HCT116 (cell line): Measurements from ENCODE around the gene CCDC61. TPM values are rescaled to one million over a fixed set of nuclear protein-coding genes. Genes with fewer than 3 reads are reported as not detected.

Source experiments
- ATAC-seq: fragments of 200-7000 bp; cut with Tn5 transposase; 2 replicates; pipeline ENCODE4 v1.9.1; 2020; ENCODE audit warnings: mild to moderate bottlenecking, moderate library complexity
- BruUV-seq: library from RNA; stranded (reverse); fragments of 400-500 nt; replicated peaks from 2 replicates; lab custom pipeline; 2021; lab: Mats Ljungman, UMichigan
- CTCF ChIA-PET: fragments of 300-600 bp; sonication (Branson Sonifier 250); formaldehyde crosslinking; loops from one replicate; lab custom pipeline; 2021; ENCODE audit warnings: antibody characterized with exemption; lab: Charles Lee
- POLR2A ChIA-PET: fragments of 300-600, 350-600 bp; sonication (Branson Sonifier 250); formaldehyde crosslinking; loops from one replicate; lab custom pipeline; 2021; ENCODE audit warnings: antibody characterized with exemption; lab: Charles Lee
- RAD21 ChIA-PET, 2 experiments: fragments of 300-600 bp; sonication (Branson Sonifier 250); formaldehyde crosslinking; loops; one replicate each; lab custom pipeline; 2023; ENCODE audit warnings: low total read pairs in 2 of 2; ENCODE audit not compliant: uncharacterized antibody in 2 of 2, unreplicated experiment in 2 of 2, low non-redundant PET in 1 of 2; lab: Charles Lee
- DNase-seq: peaks from one replicate; pipeline ENCODE4 v3.0.0-alpha.2; 2010; ENCODE audit warnings: low read depth, low spot score
- H2AFZ ChIP-seq: fragments of 200-600 bp; shearing (Covaris generic), sonication (generic); 2 replicates; pipeline ENCODE4 v1.6.1; 2017; ENCODE audit warnings: low read depth, mixed run types, mixed read lengths, antibody characterized with exemption, low read length; ENCODE audit not compliant: poor library complexity, severe bottlenecking
- H3K27ac ChIP-seq: 2 replicates; pipeline ENCODE4 v1.5.1; 2012; ENCODE audit warnings: low read depth, low read length
- H3K27me3 ChIP-seq: fragments of 200-600 bp; sonication (generic); 2 replicates; pipeline ENCODE4 v1.6.1; 2016; ENCODE audit warnings: mixed run types, low read length, mixed read lengths; ENCODE audit not compliant: insufficient read depth
- H3K36me3 ChIP-seq, 2 experiments: fragments of 200-500 bp in 1 of 2; fragments of 200-600 bp in 1 of 2; sonication (Bioruptor generic) in 1 of 2; sonication (generic) in 1 of 2; 2 replicates each; pipeline versions ENCODE4 v1.5.1 to v1.6.1; 2014 to 2016; ENCODE audit warnings: low read length in 2 of 2, inconsistent platforms in 1 of 2, mixed read lengths in 1 of 2, mixed run types in 1 of 2; ENCODE audit not compliant: insufficient read depth in 2 of 2, control insufficient read depth in 1 of 2
- H3K4me1 ChIP-seq, 2 experiments: fragments of 200-600 bp in 1 of 2; sonication (generic) in 1 of 2; 2 replicates each; pipeline versions ENCODE4 v1.5.1 to v1.6.1; 2012 to 2017; ENCODE audit warnings: low read length in 2 of 2, inconsistent platforms in 1 of 2, mild to moderate bottlenecking in 1 of 2, mixed read lengths in 1 of 2, mixed run types in 1 of 2, moderate library complexity in 1 of 2; ENCODE audit not compliant: insufficient read depth in 2 of 2, control insufficient read depth in 1 of 2
- H3K4me2 ChIP-seq: fragments of 200-600 bp; sonication (generic); 2 replicates; pipeline ENCODE4 v1.6.1; 2017; ENCODE audit warnings: mixed run types, low read length, mixed read lengths
- H3K4me3 ChIP-seq, 2 experiments: fragments of 200-600 bp in 1 of 2; sonication (generic) in 1 of 2; replicated peaks in 1 of 2; 2 replicates each; pipeline ENCODE4 v1.5.1; 2011 to 2016; ENCODE audit warnings: low read length in 2 of 2, control low read depth in 1 of 2, low read depth in 1 of 2, mild to moderate bottlenecking in 1 of 2, mixed read lengths in 1 of 2, mixed run types in 1 of 2
- H3K79me2 ChIP-seq: fragments of 200-600 bp; sonication (generic); 2 replicates; pipeline ENCODE4 v1.6.1; 2017; ENCODE audit warnings: mild to moderate bottlenecking, mixed run types, low read length, moderate library complexity, mixed read lengths; ENCODE audit not compliant: insufficient read depth
- H3K9ac ChIP-seq: fragments of 200-600 bp; sonication (generic); 2 replicates; pipeline ENCODE4 v1.6.1; 2016; ENCODE audit warnings: low read length, mixed read lengths
- H3K9me2 ChIP-seq: fragments of 200-600 bp; sonication (generic), shearing (Covaris generic); 2 replicates; pipeline ENCODE4 v1.6.1; 2017; ENCODE audit warnings: mixed run types, mild to moderate bottlenecking, moderate library complexity; ENCODE audit not compliant: insufficient read depth
- H3K9me3 ChIP-seq, 2 experiments: fragments of 200-500 bp in 1 of 2; fragments of 200-600 bp in 1 of 2; sonication (Bioruptor generic) in 1 of 2; sonication (generic) in 1 of 2; 2 replicates each; pipeline ENCODE4 v1.6.1; 2014 to 2017; ENCODE audit warnings: low read length in 2 of 2, mixed read lengths in 2 of 2, inconsistent platforms in 1 of 2, low read depth in 1 of 2, mild to moderate bottlenecking in 1 of 2, mixed run types in 1 of 2, moderate library complexity in 1 of 2; ENCODE audit not compliant: control insufficient read depth in 1 of 2, insufficient read depth in 1 of 2
- H4K20me1 ChIP-seq: fragments of 200-600 bp; sonication (generic), shearing (Covaris generic); 2 replicates; pipeline ENCODE4 v1.6.1; 2017; ENCODE audit warnings: mixed run types, mild to moderate bottlenecking, moderate library complexity; ENCODE audit not compliant: insufficient read depth
- CEBPB ChIP-seq: IDR thresholded peaks from 2 replicates; pipeline ENCODE4 v1.6.1; 2012; ENCODE audit warnings: low read depth
- EGR1 ChIP-seq: IDR thresholded peaks from 2 replicates; pipeline ENCODE4 v1.6.1; 2012; ENCODE audit warnings: low read depth
- ELF1 ChIP-seq: IDR thresholded peaks from 2 replicates; pipeline ENCODE4 v1.6.1; 2012; ENCODE audit warnings: low read depth, borderline replicate concordance
- EZH2phosphoT487 ChIP-seq: fragments of 200-600 bp; IDR thresholded peaks from 2 replicates; pipeline ENCODE4 v1.6.1; 2018; ENCODE audit warnings: antibody characterized with exemption, borderline replicate concordance
- FOSL1 ChIP-seq: IDR thresholded peaks from 2 replicates; pipeline ENCODE4 v1.6.1; 2012; ENCODE audit warnings: low read depth
- JUND ChIP-seq: IDR thresholded peaks from 2 replicates; pipeline ENCODE4 v1.6.1; 2012
- MAX ChIP-seq: IDR thresholded peaks from 2 replicates; pipeline ENCODE4 v1.6.1; 2012
- POLR2AphosphoS5 ChIP-seq: IDR thresholded peaks from 2 replicates; pipeline ENCODE4 v1.6.1; 2011; ENCODE audit warnings: mild to moderate bottlenecking, low read depth, low read length, moderate library complexity
- RAD21 ChIP-seq: IDR thresholded peaks from 2 replicates; pipeline ENCODE4 v1.6.1; 2012; ENCODE audit warnings: low read depth, mild to moderate bottlenecking
- REST ChIP-seq: IDR thresholded peaks from 2 replicates; pipeline ENCODE4 v1.6.1; 2012; ENCODE audit warnings: low read depth
- SIN3A ChIP-seq: IDR thresholded peaks from 2 replicates; pipeline ENCODE4 v1.6.1; 2012; ENCODE audit warnings: low read depth
- SRF ChIP-seq: IDR thresholded peaks from 2 replicates; pipeline ENCODE4 v1.6.1; 2012; ENCODE audit warnings: low read depth
- TCF7L2 ChIP-seq: IDR thresholded peaks from 2 replicates; pipeline ENCODE4 v1.7.0; 2011; ENCODE audit warnings: borderline replicate concordance, inconsistent platforms; ENCODE audit not compliant: insufficient read depth, insufficient read length; ENCODE audit errors: extremely low read depth
- YY1 ChIP-seq: IDR thresholded peaks from 2 replicates; pipeline ENCODE4 v1.6.1; 2011; ENCODE audit warnings: low read length, low read depth, moderate library complexity, mild to moderate bottlenecking; ENCODE audit not compliant: insufficient replicate concordance; ENCODE audit errors: extremely low read depth
- ZBTB33 ChIP-seq: IDR thresholded peaks from 2 replicates; pipeline ENCODE4 v1.6.1; 2011; ENCODE audit warnings: mild to moderate bottlenecking, low read length, moderate library complexity; ENCODE audit not compliant: insufficient replicate concordance; ENCODE audit errors: extremely low read depth
- ZFX ChIP-seq: fragments of 450-650 bp; IDR thresholded peaks from 2 replicates; pipeline ENCODE4 v1.6.1; 2017
- ZNF274 ChIP-seq: fragments of 200-500 bp; sonication (Bioruptor generic); IDR thresholded peaks from 2 replicates; pipeline ENCODE4 v1.6.1; 2014; ENCODE audit warnings: mild to moderate bottlenecking, low read depth, low read length, inconsistent platforms
- intact Hi-C: fragments of 100-400 bp; cut with micrococcal nuclease; formaldehyde crosslinking; loops from 2 replicates; pipeline ENCODE4 v1.10.0; 2022
- total RNA-seq: library from RNA; stranded (reverse); gene quantifications from one replicate; pipeline ENCODE4 v1.2.1, GENCODE V29; 2021; ENCODE audit not compliant: unreplicated experiment
- TF ChIP-seq, protein P1 (sequence below): IDR thresholded peaks from 2 replicates; pipeline ENCODE4 v1.6.1; 2012
- TF ChIP-seq, protein P2 (sequence below), 3 experiments: fragments of 200-600 bp in 1 of 3; sonication (generic) in 1 of 3; IDR thresholded peaks in 2 of 3; conservative IDR thresholded peaks in 1 of 3; 2 replicates each; pipeline ENCODE4 v1.5.1; 2012 to 2017; ENCODE audit warnings: low read depth in 2 of 3, low read length in 2 of 3, antibody characterized with exemption in 1 of 3, borderline replicate concordance in 1 of 3, control low read depth in 1 of 3, mild to moderate bottlenecking in 1 of 3, mixed read lengths in 1 of 3, mixed run types in 1 of 3, moderate library complexity in 1 of 3; ENCODE audit not compliant: insufficient read depth in 1 of 3

The CCDC61 gene
- total RNA-seq, 1 experiment from 2014 or later = 12.2 TPM

DNA sequence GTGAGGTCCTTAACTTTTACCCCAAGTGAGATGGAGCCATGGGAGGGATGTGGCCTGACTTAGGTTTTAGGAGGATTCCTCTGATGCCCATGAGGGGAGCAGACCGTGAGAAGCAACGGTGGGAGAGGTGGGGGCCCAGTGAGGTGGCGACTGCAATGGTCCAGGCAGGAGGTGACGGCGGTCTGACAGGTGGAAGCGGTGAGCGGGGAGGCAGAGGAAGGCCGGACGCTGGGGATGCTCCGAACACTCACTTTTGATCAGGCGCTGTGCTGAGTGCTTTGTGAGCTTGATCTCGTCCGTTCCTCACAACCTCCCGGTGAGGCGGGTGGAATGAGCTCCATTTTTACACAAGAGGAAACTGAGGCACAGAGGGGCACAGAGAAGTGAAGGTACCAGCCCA, 33.2 kb upstream of the CCDC61 start:
- Histone ChIP-seq H3K27me3 (peaks cover 6% of the 10 kb centered on the region; the same call in 1 of the 2 replicates), H3K4me2 (no peak overlapping the region), H3K4me1 (no peaks in the 10 kb centered on the region), H3K9me3 (no peaks in the 10 kb centered on the region), H4K20me1 (no peaks in the 10 kb centered on the region), H3K79me2 (no peaks in the 10 kb centered on the region), H3K27ac (no peak overlapping the region), H3K9me2 (no peaks in the 10 kb centered on the region), H3K36me3 (no peaks in the 10 kb centered on the region), H3K4me3 (no peak overlapping the region), H3K9ac (no peak overlapping the region), H2AFZ (no peak overlapping the region)
- ChIA-PET CTCF (no interaction called here), POLR2A (no interaction called here), RAD21 (no interaction called here)
- no peak for ATAC-seq
- intact Hi-C loops = no loop called here
- BruUV-seq = no TSS peak
- no peak for TF ChIP-seq TCF7L2
- no peak for TF ChIP-seq ZFX
- TF ChIP-seq FOSL1 = no peak
- TF ChIP-seq SIN3A = no peak
- TF ChIP-seq, protein P1, sequence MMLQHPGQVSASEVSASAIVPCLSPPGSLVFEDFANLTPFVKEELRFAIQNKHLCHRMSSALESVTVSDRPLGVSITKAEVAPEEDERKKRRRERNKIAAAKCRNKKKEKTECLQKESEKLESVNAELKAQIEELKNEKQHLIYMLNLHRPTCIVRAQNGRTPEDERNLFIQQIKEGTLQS = no peak
- TF ChIP-seq EGR1 = no peak
- no peak for TF ChIP-seq ELF1
- TF ChIP-seq RAD21 = no peak
- no peak for TF ChIP-seq MAX
- no peak for TF ChIP-seq EZH2phosphoT487
- no peak for TF ChIP-seq JUND
- no peak for TF ChIP-seq POLR2AphosphoS5
- no peak for TF ChIP-seq CEBPB
- no peak for TF ChIP-seq SRF
- no peak for TF ChIP-seq ZBTB33
- no peak for TF ChIP-seq ZNF274
- TF ChIP-seq, protein P2, sequence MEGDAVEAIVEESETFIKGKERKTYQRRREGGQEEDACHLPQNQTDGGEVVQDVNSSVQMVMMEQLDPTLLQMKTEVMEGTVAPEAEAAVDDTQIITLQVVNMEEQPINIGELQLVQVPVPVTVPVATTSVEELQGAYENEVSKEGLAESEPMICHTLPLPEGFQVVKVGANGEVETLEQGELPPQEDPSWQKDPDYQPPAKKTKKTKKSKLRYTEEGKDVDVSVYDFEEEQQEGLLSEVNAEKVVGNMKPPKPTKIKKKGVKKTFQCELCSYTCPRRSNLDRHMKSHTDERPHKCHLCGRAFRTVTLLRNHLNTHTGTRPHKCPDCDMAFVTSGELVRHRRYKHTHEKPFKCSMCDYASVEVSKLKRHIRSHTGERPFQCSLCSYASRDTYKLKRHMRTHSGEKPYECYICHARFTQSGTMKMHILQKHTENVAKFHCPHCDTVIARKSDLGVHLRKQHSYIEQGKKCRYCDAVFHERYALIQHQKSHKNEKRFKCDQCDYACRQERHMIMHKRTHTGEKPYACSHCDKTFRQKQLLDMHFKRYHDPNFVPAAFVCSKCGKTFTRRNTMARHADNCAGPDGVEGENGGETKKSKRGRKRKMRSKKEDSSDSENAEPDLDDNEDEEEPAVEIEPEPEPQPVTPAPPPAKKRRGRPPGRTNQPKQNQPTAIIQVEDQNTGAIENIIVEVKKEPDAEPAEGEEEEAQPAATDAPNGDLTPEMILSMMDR (IDR thresholded peaks at IDR 0.05 in 2 of 3, conservative IDR thresholded peaks at IDR 0.05 in 1 of 3; ENCODE audit: borderline replicate concordance in 1 of 3, insufficient read depth in 1 of 3, low read depth in 2 of 3, low read length in 2 of 3) = no peak
- TF ChIP-seq REST = no peak
- TF ChIP-seq YY1 = no peak
- no peak for DNase-seq
